T-cell (primary cell): ENCODE results near the gene CLIC3. TPM values are rescaled to one million over a fixed set of nuclear protein-coding genes. Genes with fewer than 3 reads are reported as not detected.

Experiments
- ATAC-seq, 4 experiments: fragments of 200-7000 bp in 3 of 4; fragments of 150-1000 bp in 1 of 4; cut with Tn5 transposase; replicated peaks in 1 of 4; 1 replicate in 3 of 4; 2 replicates in 1 of 4; pipeline ENCODE4 v1.10.0; 2021; ENCODE audit warnings: moderate library complexity in 3 of 4, mild to moderate bottlenecking in 2 of 4, moderate number of reproducible peaks in 1 of 4
- CTCF ChIA-PET, 2 donors: fragments of 300-600 bp; sonication (Branson Sonifier 250); formaldehyde crosslinking; loops; one replicate each; lab custom pipeline; 2022; ENCODE audit warnings: antibody characterized with exemption in 2 of 2; lab: Charles Lee
- POLR2A ChIA-PET, 2 donors: fragments of 300-600 bp; sonication (Branson Sonifier 250); formaldehyde crosslinking; loops; one replicate each; lab custom pipeline; 2022; ENCODE audit warnings: antibody characterized with exemption in 2 of 2; lab: Charles Lee
- DNase-seq, 35 experiments: peaks; one replicate each; pipeline versions ENCODE4 v3.0.0 to v3.0.0-alpha.2; 2013 to 2023
- H3K27ac ChIP-seq: one replicate; pipeline ENCODE4 v1.5.1; 2013; ENCODE audit warnings: low read length
- H3K27me3 ChIP-seq, 2 experiments: replicated peaks in 1 of 2; 1 replicate in 1 of 2; 2 replicates in 1 of 2; pipeline versions ENCODE4 v1.6.1 to v1.7.0; 2013; ENCODE audit warnings: low read length in 1 of 2, mixed read lengths in 1 of 2; ENCODE audit not compliant: control insufficient read depth in 2 of 2, insufficient read depth in 2 of 2; ENCODE audit errors: extremely low read depth in 1 of 2
- H3K36me3 ChIP-seq, 2 donors: 1 replicate in 1 of 2; 2 replicates in 1 of 2; pipeline versions ENCODE4 v1.6.1 to v1.7.0; 2013; ENCODE audit warnings: low read length in 1 of 2; ENCODE audit not compliant: control insufficient read depth in 2 of 2, insufficient read depth in 1 of 2; ENCODE audit errors: extremely low read depth in 1 of 2
- H3K4me1 ChIP-seq, 2 experiments: 1 replicate in 1 of 2; 2 replicates in 1 of 2; pipeline versions ENCODE4 v1.6.1 to v1.7.0; 2013; ENCODE audit warnings: low read length in 2 of 2, mixed read lengths in 1 of 2; ENCODE audit not compliant: insufficient read depth in 2 of 2, control insufficient read depth in 1 of 2; ENCODE audit errors: extremely low read depth in 1 of 2
- H3K4me3 ChIP-seq, 2 donors: 1 replicate in 1 of 2; 2 replicates in 1 of 2; pipeline versions ENCODE4 v1.5.1 to v1.7.0; 2013; ENCODE audit warnings: mild to moderate bottlenecking in 2 of 2, low read length in 1 of 2, moderate library complexity in 1 of 2; ENCODE audit not compliant: control insufficient read depth in 1 of 2; ENCODE audit errors: extremely low read depth in 1 of 2
- H3K9me3 ChIP-seq: 2 replicates; pipeline ENCODE4 v1.7.0; 2013
- H3K27ac Mint-ChIP-seq, 2 donors: one replicate each; pipeline ENCODE4 v1.8.0; 2020 to 2021; ENCODE audit warnings: mild to moderate bottlenecking in 2 of 2, mixed read lengths in 2 of 2
- H3K27me3 Mint-ChIP-seq, 2 donors: one replicate each; pipeline ENCODE4 v1.8.0; 2021 to 2022; ENCODE audit warnings: mixed read lengths in 2 of 2
- H3K36me3 Mint-ChIP-seq: one replicate; pipeline ENCODE4 v1.8.0; 2021; ENCODE audit warnings: mixed read lengths
- H3K4me1 Mint-ChIP-seq, 3 donors: one replicate each; pipeline ENCODE4 v1.8.0; 2020 to 2022; ENCODE audit warnings: mixed read lengths in 3 of 3, mild to moderate bottlenecking in 1 of 3
- H3K4me3 Mint-ChIP-seq, 3 donors: one replicate each; pipeline ENCODE4 v1.8.0; 2020 to 2022; ENCODE audit warnings: mild to moderate bottlenecking in 3 of 3, mixed read lengths in 3 of 3, moderate library complexity in 3 of 3
- H3K9me3 Mint-ChIP-seq, 3 donors: one replicate each; pipeline ENCODE4 v1.8.0; 2020 to 2022; ENCODE audit warnings: mixed read lengths in 3 of 3
- WGBS: methylation state at CpG from one replicate; pipeline ENCODE4 v1.1.5; 2013; ENCODE audit warnings: missing lambda C conversion rate; ENCODE audit not compliant: insufficient coverage; 5-methylcytosine and 5-hydroxymethylcytosine counted together
- total RNA-seq, 35 experiments: library from RNA in 6 of 35; stranded (reverse) in 6 of 35; fragments of 120-200 nt in 1 of 35; gene quantifications; one replicate each; pipeline versions ENCODE4 v1.2.1 to v1.2.4 and lab custom pipeline; 2013 to 2026

CLIC3 gene
- total RNA-seq, 5 donors from 2014 or later (not counting 1 experiment from before 2014, with no cell fraction given), result 5.4 to 24.7 (median 8.0) TPM

DNA sequence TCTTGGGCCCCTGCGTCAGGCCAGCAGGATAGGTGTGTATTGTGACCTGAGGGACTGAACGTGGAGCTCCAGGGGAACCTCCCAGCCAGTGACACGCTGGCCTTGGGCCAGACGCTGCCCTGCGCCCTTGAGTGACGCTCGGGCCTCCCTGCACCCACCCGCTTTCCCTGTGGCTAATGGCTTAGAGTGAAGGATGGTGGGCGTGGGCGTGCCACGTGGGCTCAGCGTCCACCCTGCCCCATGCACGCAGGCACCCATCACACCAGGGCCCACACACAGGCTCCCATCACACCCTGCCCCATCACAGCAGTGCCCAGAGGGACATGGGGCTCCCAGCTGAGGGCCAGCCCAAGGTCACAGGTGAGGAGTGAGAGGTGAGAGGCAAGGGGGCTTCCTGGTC is 40.7 kb upstream of the CLIC3 start:
- no peaks in the 10 kb centered on the region for H3K9me3 ChIP-seq
- CTCF ChIA-PET, result no interaction called here
- no peak overlapping the region for H3K27ac ChIP-seq
- Mint-ChIP-seq H3K27me3 (peaks cover 0 to 3% of the 10 kb centered on the region in 2 donors), H3K4me1 (peaks cover 19 to 26% (median 23%) of the 10 kb centered on the region in 3 donors), H3K36me3 (no peaks in the 10 kb centered on the region), H3K27ac (no peak overlapping the region), H3K9me3 (no peaks in the 10 kb centered on the region), H3K4me3 (no peak overlapping the region)
- H3K4me3 ChIP-seq, result no peak overlapping the region
- POLR2A ChIA-PET, result no interaction called here
- no peak for DNase-seq
- H3K36me3 ChIP-seq, result no peaks in the 10 kb centered on the region
- ATAC-seq, result no peak
- H3K4me1 ChIP-seq, result peaks cover 2 to 37% of the 10 kb centered on the region in 2 experiments
- WGBS, result 80% methylated on average over 2 of the region's 13 CpGs
- H3K27me3 ChIP-seq, result peaks cover 0 to 34% of the 10 kb centered on the region in 2 experiments

DNA sequence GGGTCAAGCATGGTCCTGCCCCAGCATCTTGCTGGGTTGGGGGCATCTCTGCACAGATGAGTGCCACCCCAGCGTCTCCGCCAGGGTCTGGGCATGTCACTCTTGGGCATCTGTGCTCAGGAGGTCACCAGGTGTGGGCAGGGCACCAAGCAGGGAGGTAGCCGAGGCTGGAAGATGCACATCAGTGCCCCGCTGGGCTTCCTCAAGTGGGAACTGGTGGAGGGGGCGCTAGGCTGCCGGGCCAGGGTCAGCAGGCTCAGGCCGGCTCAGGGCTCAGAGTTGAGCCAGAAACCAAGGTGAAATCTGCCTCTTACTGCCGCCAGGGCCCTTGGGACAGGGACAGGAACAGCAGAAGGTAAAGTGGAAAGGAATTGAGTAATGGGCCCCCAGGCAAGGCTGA is 39.6 kb upstream of the CLIC3 start:
- DNase-seq (no peak), ATAC-seq (no peak)
- Mint-ChIP-seq H3K27ac (no peak overlapping the region), H3K4me3 (no peak overlapping the region), H3K36me3 (no peaks in the 10 kb centered on the region), H3K4me1 (peaks cover 22 to 32% (median 28%) of the 10 kb centered on the region in 3 donors), H3K27me3 (peaks cover 0 to 3% of the 10 kb centered on the region in 2 donors), H3K9me3 (no peaks in the 10 kb centered on the region)
- H3K4me1 ChIP-seq, result peaks cover 2 to 48% of the 10 kb centered on the region in 2 experiments
- peaks cover 0 to 25% of the 10 kb centered on the region in 2 experiments for H3K27me3 ChIP-seq
- H3K27ac ChIP-seq, result no peak overlapping the region
- ChIA-PET CTCF (interaction anchor here in 1 of 2 donors (0.9 to 1.9 kb wide), 9 partner anchors 10 to 245 kb away, joined by 3 to 19 read pairs (median 5); partner anchors contain the start of genes AJM1, MAN1B1, NPDC1 and TMEM141), POLR2A (no interaction called here)
- no peak overlapping the region for H3K4me3 ChIP-seq
- H3K9me3 ChIP-seq, result no peaks in the 10 kb centered on the region
- no peaks in the 10 kb centered on the region for H3K36me3 ChIP-seq
- WGBS, result 94% methylated on average over 8 of the region's 8 CpGs

DNA sequence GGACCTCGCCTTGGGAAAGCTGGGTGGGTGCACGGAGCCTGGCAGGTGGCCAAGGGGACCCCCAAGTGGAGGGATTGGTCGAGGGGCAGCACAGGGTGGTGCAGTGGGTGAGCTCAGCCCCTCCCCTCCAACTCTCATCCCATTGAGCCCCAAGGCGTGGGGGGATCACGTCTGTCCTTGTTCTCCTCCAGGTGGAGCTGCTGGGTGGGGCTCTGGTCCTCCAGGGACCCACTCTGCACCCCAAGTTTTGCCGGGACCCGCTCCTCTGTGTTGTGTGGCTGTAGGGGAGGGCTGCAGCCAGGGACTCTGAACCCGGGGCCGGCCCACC is 39.1 kb upstream of the CLIC3 start:
- Histone ChIP-seq H3K4me1 (peaks cover 2 to 52% of the 10 kb centered on the region in 2 experiments), H3K9me3 (no peaks in the 10 kb centered on the region), H3K36me3 (no peaks in the 10 kb centered on the region), H3K27ac (no peak overlapping the region), H3K27me3 (peaks cover 0 to 24% of the 10 kb centered on the region in 2 experiments), H3K4me3 (no peak overlapping the region)
- H3K27ac Mint-ChIP-seq, result peak overlapping the region; percentile 88 to 93
- no peaks in the 10 kb centered on the region for H3K9me3 Mint-ChIP-seq
- H3K27me3 Mint-ChIP-seq, result peaks cover 0 to 3% of the 10 kb centered on the region in 2 donors
- WGBS, result 54% methylated on average over 4 of the region's 9 CpGs
- ATAC-seq (peak in 1 of 4 experiments; percentile 16), DNase-seq (no peak)
- H3K4me3 Mint-ChIP-seq, result peak overlapping the region in 1 of 3 donors; percentile 82
- POLR2A ChIA-PET, result interaction anchor here in 1 of 2 donors (0.6 kb wide), 1 partner anchor 247 kb away, joined by 3 read pairs; no protein-coding TSS in a partner anchor
- H3K36me3 Mint-ChIP-seq, result no peaks in the 10 kb centered on the region
- H3K4me1 Mint-ChIP-seq, result peaks cover 27 to 37% (median 32%) of the 10 kb centered on the region in 3 donors
- CTCF ChIA-PET, result interaction anchor here (0.6 to 1.9 kb wide), 15 partner anchors 9 to 596 kb away, joined by 3 to 19 read pairs (median 5); partner anchors contain the start of genes AJM1 (in 1 of the 2), MAN1B1 (in 1 of the 2), NPDC1 (in 1 of the 2) and TMEM141 (in 1 of the 2)

DNA sequence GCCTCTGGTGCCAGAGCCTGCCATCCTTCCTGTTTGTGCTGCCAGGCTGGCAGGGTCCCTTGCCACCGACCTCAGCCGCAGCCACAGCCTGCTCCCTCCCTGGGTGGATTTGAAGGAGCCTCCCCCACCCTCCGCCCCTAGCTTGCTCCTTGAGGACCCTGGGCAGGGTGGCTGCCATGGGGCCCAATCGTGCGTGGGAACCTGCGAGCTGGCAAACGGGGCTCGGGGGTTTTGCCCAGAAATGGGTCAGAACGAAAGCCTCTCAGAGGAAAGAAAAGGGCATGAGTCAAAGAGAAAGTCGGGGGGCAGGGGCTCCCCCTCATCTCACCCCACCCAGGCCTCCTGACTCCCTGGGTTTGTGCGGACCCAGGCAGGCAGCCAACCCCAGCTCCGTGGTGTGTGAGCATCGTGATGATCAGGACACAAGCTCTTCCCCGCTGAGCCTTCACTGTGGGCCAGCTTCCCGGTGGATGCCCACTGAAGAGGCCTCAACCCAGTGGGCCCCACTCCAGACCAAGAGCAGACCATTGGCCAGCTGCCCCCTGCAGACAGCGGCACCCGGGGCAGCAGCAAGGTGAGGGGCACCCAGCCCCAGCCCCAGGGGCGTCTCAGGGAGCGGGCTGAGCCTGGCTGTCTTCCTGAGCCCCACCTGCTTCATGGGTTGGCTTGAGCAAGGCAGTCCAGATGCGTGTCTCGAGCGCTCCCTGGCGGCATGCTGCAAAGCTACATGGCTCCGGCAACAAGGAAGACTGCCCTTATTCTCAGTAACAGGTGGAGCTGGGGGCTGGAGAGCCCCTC is 38.5 kb upstream of the CLIC3 start:
- ChIA-PET POLR2A (interaction anchor here (0.6 kb wide), 2 partner anchors 47 to 247 kb away, joined by 3 read pairs; no protein-coding TSS in a partner anchor), CTCF (interaction anchor here (0.5 to 1.9 kb wide), 23 partner anchors 9 to 596 kb away, joined by 3 to 19 read pairs (median 4); partner anchors contain the start of genes AJM1 (in 1 of the 2), MAN1B1 (in 1 of the 2), NPDC1 (in 1 of the 2) and TMEM141 (in 1 of the 2))
- H3K36me3 Mint-ChIP-seq, result no peaks in the 10 kb centered on the region
- H3K36me3 ChIP-seq, result no peaks in the 10 kb centered on the region
- peaks cover 0 to 2% of the 10 kb centered on the region in 2 donors for H3K27me3 Mint-ChIP-seq
- H3K9me3 ChIP-seq, result no peaks in the 10 kb centered on the region
- peak; percentile 80 to 88 (median 87) for ATAC-seq
- H3K27me3 ChIP-seq, result peaks cover 0 to 22% of the 10 kb centered on the region in 2 experiments
- H3K4me3 Mint-ChIP-seq, result peak overlapping the region; percentile 59 to 82 (median 75)
- peak overlapping the region; percentile 67 for H3K27ac ChIP-seq
- H3K27ac Mint-ChIP-seq, result peak overlapping the region; percentile 88 to 93
- H3K4me1 ChIP-seq, result peaks cover 3 to 58% of the 10 kb centered on the region in 2 experiments
- peak overlapping the region; percentile 1 to 29 for H3K4me3 ChIP-seq
- no peaks in the 10 kb centered on the region for H3K9me3 Mint-ChIP-seq
- WGBS, result 2% methylated on average over 17 of the region's 24 CpGs
- peak; percentile 68 to 95 (median 83) for DNase-seq
- H3K4me1 Mint-ChIP-seq, result peaks cover 32 to 40% (median 37%) of the 10 kb centered on the region in 3 donors

DNA sequence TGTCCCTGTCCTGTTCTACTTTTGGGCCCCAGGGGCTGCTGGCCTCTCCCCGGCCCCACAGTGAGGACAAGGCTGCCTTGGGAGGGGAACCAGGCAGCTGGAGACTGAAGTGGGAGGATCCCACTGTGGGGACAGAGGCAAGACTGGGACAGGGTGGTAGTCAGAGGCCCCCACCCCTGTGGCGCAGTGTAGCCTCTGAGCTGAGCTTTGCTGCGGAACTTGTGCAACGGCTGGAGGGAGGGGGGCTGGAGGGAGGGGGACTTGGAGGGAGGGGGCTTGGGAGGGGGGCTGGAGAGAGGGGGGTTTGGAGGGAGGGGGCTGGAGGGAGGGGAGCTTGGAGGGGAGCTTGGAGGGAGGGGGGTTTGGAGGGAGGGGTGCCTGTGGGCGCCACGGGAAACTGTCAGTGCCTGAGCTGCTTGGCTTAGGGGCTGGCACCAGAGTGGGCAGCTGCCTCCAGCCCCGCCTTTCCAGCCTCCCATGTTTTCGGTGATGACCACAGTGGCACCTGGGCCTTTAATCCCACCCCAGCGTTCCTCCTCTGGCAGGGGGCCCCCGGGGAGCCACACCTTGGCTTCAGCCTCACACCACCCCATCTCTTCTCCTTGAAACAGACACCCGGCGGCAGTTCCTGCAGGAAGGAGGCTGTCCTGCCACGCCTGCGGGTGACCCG is 37.8 kb upstream of the CLIC3 start:
- no peaks in the 10 kb centered on the region for H3K36me3 ChIP-seq
- Mint-ChIP-seq H3K36me3 (no peaks in the 10 kb centered on the region), H3K27ac (peak overlapping the region; percentile 88 to 93), H3K4me3 (peak overlapping the region; percentile 59 to 82 (median 75)), H3K4me1 (peaks cover 38 to 47% (median 43%) of the 10 kb centered on the region in 3 donors), H3K9me3 (no peaks in the 10 kb centered on the region), H3K27me3 (peaks cover 0 to 2% of the 10 kb centered on the region in 2 donors)
- H3K27me3 ChIP-seq, result peaks cover 0 to 20% of the 10 kb centered on the region in 2 experiments
- peak overlapping the region; percentile 67 for H3K27ac ChIP-seq
- CTCF ChIA-PET, result interaction anchor here (0.5 to 1.9 kb wide), 13 partner anchors 9 to 256 kb away, joined by 3 to 19 read pairs (median 5); partner anchors contain the start of genes AJM1 (in 1 of the 2), NPDC1 (in 1 of the 2) and TMEM141 (in 1 of the 2)
- POLR2A ChIA-PET, result interaction anchor here in 1 of 2 donors (0.6 kb wide), 2 partner anchors 9 to 46 kb away, joined by 3 read pairs; no protein-coding TSS in a partner anchor
- 8% methylated on average over 12 of the region's 15 CpGs for WGBS
- H3K9me3 ChIP-seq, result no peaks in the 10 kb centered on the region
- DNase-seq, result no peak
- H3K4me3 ChIP-seq, result peak overlapping the region in 1 of 2 donors; percentile 29
- H3K4me1 ChIP-seq, result peaks cover 7 to 65% of the 10 kb centered on the region in 2 experiments
- ATAC-seq, result no peak
